ENCODE measurements around the gene EXOC4.

EXOC4 gene

GRCh38 chr7:133724694-133725093, 471.8 kb downstream of the EXOC4 start:
- DNase-seq = peak; percentile 38

GRCh38 chr7:133727476-133728214, 474.8 kb downstream of the EXOC4 start:
- no peak for DNase-seq

GRCh38 chr7:133730360-133730759, 477.5 kb downstream of the EXOC4 start:
- no peak for DNase-seq

GRCh38 chr7:133733401-133733800, 480.5 kb downstream of the EXOC4 start:
- DNase-seq = no peak

GRCh38 chr7:133735222-133735621, 482.3 kb downstream of the EXOC4 start:
- no peak for DNase-seq

GRCh38 chr7:133739817-133740216, 486.9 kb downstream of the EXOC4 start:
- no peak for DNase-seq

- DNase-seq = no peak
Measured at GRCh38 chr7:133741078-133741477, 488.2 kb downstream of the EXOC4 start.

GRCh38 chr7:133741703-133742102, 488.8 kb downstream of the EXOC4 start:
- DNase-seq = no peak

GRCh38 chr7:133742709-133743538, 490.0 kb downstream of the EXOC4 start:
- DNase-seq = peak; percentile 15

- DNase-seq = no peak
Measured at GRCh38 chr7:133744451-133744850, 491.6 kb downstream of the EXOC4 start.

- DNase-seq = no peak
Measured at GRCh38 chr7:133746305-133746704, 493.4 kb downstream of the EXOC4 start.

- no peak for DNase-seq
Measured at GRCh38 chr7:133746847-133747246, 494.0 kb downstream of the EXOC4 start.

GRCh38 chr7:133748443-133749407, 495.8 kb downstream of the EXOC4 start:
- DNase-seq = no peak

- DNase-seq = no peak
Measured at GRCh38 chr7:133750287-133750686, 497.4 kb downstream of the EXOC4 start.

- DNase-seq = no peak
Measured at GRCh38 chr7:133751079-133751478, 498.2 kb downstream of the EXOC4 start.

- DNase-seq = no peak
Measured at GRCh38 chr7:133753513-133753912, 500.6 kb downstream of the EXOC4 start.

- no peak for DNase-seq
Measured at GRCh38 chr7:133754708-133755107, 501.8 kb downstream of the EXOC4 start.

- no peak for DNase-seq
Measured at GRCh38 chr7:133755901-133756300, 503.0 kb downstream of the EXOC4 start.

GRCh38 chr7:133761443-133761842, 508.6 kb downstream of the EXOC4 start:
- DNase-seq = peak; percentile 93

- DNase-seq = no peak
Measured at GRCh38 chr7:133763076-133763640, 510.3 kb downstream of the EXOC4 start.

- no peak for DNase-seq
Measured at GRCh38 chr7:133769668-133770067, 516.8 kb downstream of the EXOC4 start.

- DNase-seq = peak; percentile 47
Measured at GRCh38 chr7:133770863-133771492, 518.1 kb downstream of the EXOC4 start.

All from DMS79 treated with DMSO at 0.1 percent for 48 hours (cell line).